ENCODE data around the gene ARHGAP35.
"Not testable (repeated sequence)": the region's sequence is repeated elsewhere in the genome, so short reads cannot be mapped to it uniquely, and the experiment has no call there.

ARHGAP35 gene

GRCh38 chr19:46863818-46864629, 3.2 kb downstream of the ARHGAP35 start:
- peak; percentile 77 for DNase-seq (ENCODE audit: low spot score)

DNA sequence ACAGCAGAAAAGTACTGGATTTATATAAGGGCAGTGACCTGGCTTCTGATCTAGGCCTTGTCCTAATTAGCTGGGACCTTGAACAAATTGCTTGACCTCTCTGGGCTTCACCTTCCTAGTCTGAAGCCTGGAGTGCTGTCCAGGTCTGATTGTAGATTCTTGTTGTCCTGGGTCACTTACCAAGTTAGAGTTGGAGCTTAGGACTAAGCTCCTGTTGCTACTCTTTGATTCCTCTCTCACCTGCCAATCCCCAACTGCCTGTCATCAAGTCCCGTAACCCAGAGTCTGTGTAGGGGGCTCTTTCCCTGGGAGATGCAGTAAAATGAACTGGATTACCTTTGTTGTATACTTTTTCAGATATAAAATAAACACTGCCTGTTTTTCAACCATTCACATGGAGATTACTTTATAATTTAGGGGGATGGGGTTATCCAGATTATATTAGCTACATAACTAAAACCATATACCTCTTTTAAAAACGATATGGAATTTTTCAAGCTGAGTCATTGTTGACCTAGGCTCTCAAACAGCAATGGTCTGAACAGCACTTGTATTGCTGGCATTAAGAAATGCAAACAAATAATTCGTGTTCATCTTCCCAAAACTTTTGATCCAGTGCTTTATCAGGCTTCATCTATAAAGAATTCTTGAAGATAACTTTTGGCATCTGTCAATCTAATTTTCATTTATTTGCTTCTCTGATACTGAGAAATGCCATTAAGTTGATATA, 5.8 kb downstream of the ARHGAP35 start:
- Histone ChIP-seq H3K27ac (ENCODE audit: poor library complexity, severe bottlenecking) (peak overlapping the region; percentile 95), H3K36me3 (ENCODE audit: low read depth) (0 out of 2 replicates have a peak, but pooled peaks cover 6% of the 10 kb centered on the region), H3K4me1 (ENCODE audit: insufficient read depth, poor library complexity, severe bottlenecking) (peaks cover 53% of the 10 kb centered on the region), H3K9me3 (ENCODE audit: severe bottlenecking) (no peaks in the 10 kb centered on the region), H3K4me3 (ENCODE audit: severe bottlenecking) (no peak overlapping the region), H3K27me3 (ENCODE audit: insufficient read depth, poor library complexity, severe bottlenecking) (no peaks in the 10 kb centered on the region)
- DNase-seq (ENCODE audit: low spot score) (no peak), ATAC-seq (ENCODE audit: low read depth) (peak; percentile 38; the same call in 2 of the 3 replicates)
- TF ChIP-seq, protein P1, sequence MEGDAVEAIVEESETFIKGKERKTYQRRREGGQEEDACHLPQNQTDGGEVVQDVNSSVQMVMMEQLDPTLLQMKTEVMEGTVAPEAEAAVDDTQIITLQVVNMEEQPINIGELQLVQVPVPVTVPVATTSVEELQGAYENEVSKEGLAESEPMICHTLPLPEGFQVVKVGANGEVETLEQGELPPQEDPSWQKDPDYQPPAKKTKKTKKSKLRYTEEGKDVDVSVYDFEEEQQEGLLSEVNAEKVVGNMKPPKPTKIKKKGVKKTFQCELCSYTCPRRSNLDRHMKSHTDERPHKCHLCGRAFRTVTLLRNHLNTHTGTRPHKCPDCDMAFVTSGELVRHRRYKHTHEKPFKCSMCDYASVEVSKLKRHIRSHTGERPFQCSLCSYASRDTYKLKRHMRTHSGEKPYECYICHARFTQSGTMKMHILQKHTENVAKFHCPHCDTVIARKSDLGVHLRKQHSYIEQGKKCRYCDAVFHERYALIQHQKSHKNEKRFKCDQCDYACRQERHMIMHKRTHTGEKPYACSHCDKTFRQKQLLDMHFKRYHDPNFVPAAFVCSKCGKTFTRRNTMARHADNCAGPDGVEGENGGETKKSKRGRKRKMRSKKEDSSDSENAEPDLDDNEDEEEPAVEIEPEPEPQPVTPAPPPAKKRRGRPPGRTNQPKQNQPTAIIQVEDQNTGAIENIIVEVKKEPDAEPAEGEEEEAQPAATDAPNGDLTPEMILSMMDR (IDR thresholded peaks at IDR 0.05; ENCODE audit: poor library complexity, severe bottlenecking), result no peak

More at GRCh38 chr19:46863818-46864629, 3.2 kb downstream of the ARHGAP35 start:
- Histone ChIP-seq H3K9me3 (ENCODE audit: severe bottlenecking) (no peaks in the 10 kb centered on the region), H3K27me3 (ENCODE audit: insufficient read depth, poor library complexity, severe bottlenecking) (no peaks in the 10 kb centered on the region), H3K36me3 (ENCODE audit: low read depth) (0 out of 2 replicates have a peak, but pooled peaks cover 4% of the 10 kb centered on the region), H3K4me3 (ENCODE audit: severe bottlenecking) (peak overlapping the region; percentile 67), H3K27ac (ENCODE audit: poor library complexity, severe bottlenecking) (peak overlapping the region; percentile 95), H3K4me1 (ENCODE audit: insufficient read depth, poor library complexity, severe bottlenecking) (peaks cover 50% of the 10 kb centered on the region)
- peak; percentile 52 for ATAC-seq (ENCODE audit: low read depth)
- TF ChIP-seq, protein P1 (IDR thresholded peaks at IDR 0.05; ENCODE audit: poor library complexity, severe bottlenecking), result no peak

DNA sequence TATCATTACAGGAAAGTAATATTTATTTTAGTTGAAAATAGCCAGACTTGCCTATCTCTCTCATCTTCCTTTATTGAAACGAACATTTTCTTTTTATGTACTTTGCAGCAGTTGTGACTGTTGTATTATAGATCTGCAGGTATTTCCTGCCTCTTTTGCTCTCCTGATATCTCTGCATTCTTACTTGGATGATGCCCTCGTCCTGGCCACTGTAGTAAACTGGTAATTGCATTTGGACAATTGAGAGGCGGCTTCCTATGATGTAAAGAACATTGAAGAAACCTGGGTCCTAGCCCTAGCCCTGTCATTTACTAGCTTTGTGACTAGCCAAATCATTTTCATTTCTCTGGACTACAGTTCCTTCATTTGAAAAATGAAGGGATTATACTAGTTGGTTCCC, 6.4 kb downstream of the ARHGAP35 start:
- TF ChIP-seq, protein P1 (IDR thresholded peaks at IDR 0.05; ENCODE audit: poor library complexity, severe bottlenecking), result no peak
- Histone ChIP-seq H3K36me3 (ENCODE audit: low read depth) (0 out of 2 replicates have a peak, but pooled peaks cover 6% of the 10 kb centered on the region), H3K27ac (ENCODE audit: poor library complexity, severe bottlenecking) (peak overlapping the region; percentile 95), H3K4me3 (ENCODE audit: severe bottlenecking) (no peak overlapping the region), H3K4me1 (ENCODE audit: insufficient read depth, poor library complexity, severe bottlenecking) (peaks cover 56% of the 10 kb centered on the region), H3K27me3 (ENCODE audit: insufficient read depth, poor library complexity, severe bottlenecking) (no peaks in the 10 kb centered on the region), H3K9me3 (ENCODE audit: severe bottlenecking) (no peaks in the 10 kb centered on the region)
- DNase-seq (ENCODE audit: low spot score), result no peak
- no peak for ATAC-seq (ENCODE audit: low read depth)

GRCh38 chr19:46868025-46868802, 7.4 kb downstream of the ARHGAP35 start:
- Histone ChIP-seq H3K27ac (ENCODE audit: poor library complexity, severe bottlenecking) (peak overlapping the region; percentile 95), H3K4me3 (ENCODE audit: severe bottlenecking) (no peak overlapping the region), H3K4me1 (ENCODE audit: insufficient read depth, poor library complexity, severe bottlenecking) (peaks cover 63% of the 10 kb centered on the region), H3K36me3 (ENCODE audit: low read depth) (0 out of 2 replicates have a peak, but pooled peaks cover 6% of the 10 kb centered on the region), H3K9me3 (ENCODE audit: severe bottlenecking) (no peaks in the 10 kb centered on the region), H3K27me3 (ENCODE audit: insufficient read depth, poor library complexity, severe bottlenecking) (no peaks in the 10 kb centered on the region)
- no peak for DNase-seq (ENCODE audit: low spot score)
- no peak for ATAC-seq (ENCODE audit: low read depth)
- TF ChIP-seq, protein P1 (IDR thresholded peaks at IDR 0.05; ENCODE audit: poor library complexity, severe bottlenecking), result no peak

- DNase-seq (ENCODE audit: low spot score); ATAC-seq (ENCODE audit: low read depth); H3K27me3 ChIP-seq (ENCODE audit: insufficient read depth, poor library complexity, severe bottlenecking); H3K4me3 ChIP-seq (ENCODE audit: severe bottlenecking); H3K9me3 ChIP-seq (ENCODE audit: severe bottlenecking): not testable (repeated sequence)
- Histone ChIP-seq H3K36me3 (ENCODE audit: low read depth) (peaks cover 11% of the 10 kb centered on the region), H3K4me1 (ENCODE audit: insufficient read depth, poor library complexity, severe bottlenecking) (peaks cover 68% of the 10 kb centered on the region), H3K27ac (ENCODE audit: poor library complexity, severe bottlenecking) (peak overlapping the region; percentile 91)
Observed at GRCh38 chr19:46871173-46871572, 10.4 kb downstream of the ARHGAP35 start.
